Smooth muscle cell (in vitro differentiated cells): ENCODE measurements around the gene OR2A12. TPM values are rescaled to one million over a fixed set of nuclear protein-coding genes. Genes with fewer than 3 reads are reported as not detected.

Source experiments
- DNase-seq: peaks from one replicate; lab custom pipeline; 2025; ENCODE audit not compliant: unreplicated experiment; lab: John Stamatoyannopoulos, UW
- H2AFZ ChIP-seq: fragments of 200-600 bp; sonication (generic); 2 replicates; pipeline ENCODE4 v1.6.0; 2016; ENCODE audit warnings: antibody characterized with exemption, low read depth, mild to moderate bottlenecking
- H3F3A ChIP-seq: fragments of 200-600 bp; sonication (generic); 2 replicates; pipeline ENCODE4 v1.6.0; 2017; ENCODE audit warnings: antibody characterized with exemption, low read depth
- H3K27ac ChIP-seq: fragments of 200-600 bp; sonication (generic); 2 replicates; pipeline ENCODE4 v1.5.1; 2016; ENCODE audit warnings: low read depth, mild to moderate bottlenecking
- H3K27me3 ChIP-seq: fragments of 200-600 bp; sonication (generic); 2 replicates; pipeline ENCODE4 v1.6.1; 2016; ENCODE audit warnings: low read depth, mild to moderate bottlenecking
- H3K36me3 ChIP-seq: fragments of 200-600 bp; sonication (generic); 2 replicates; pipeline ENCODE4 v1.5.1; 2016; ENCODE audit warnings: low read depth
- H3K4me1 ChIP-seq: fragments of 200-600 bp; sonication (generic); 2 replicates; pipeline ENCODE4 v1.5.1; 2016; ENCODE audit warnings: low read depth
- H3K4me2 ChIP-seq: fragments of 200-600 bp; sonication (generic); 2 replicates; pipeline ENCODE4 v1.6.0; 2016; ENCODE audit warnings: mild to moderate bottlenecking
- H3K4me3 ChIP-seq: fragments of 200-600 bp; sonication (generic); 2 replicates; pipeline ENCODE4 v1.5.1; 2016; ENCODE audit warnings: mild to moderate bottlenecking
- H3K79me2 ChIP-seq: fragments of 200-600 bp; sonication (generic); 2 replicates; pipeline ENCODE4 v1.6.0; 2016; ENCODE audit warnings: low read depth, mild to moderate bottlenecking
- H3K9ac ChIP-seq: fragments of 200-600 bp; sonication (generic); 2 replicates; pipeline ENCODE4 v1.6.0; 2016; ENCODE audit warnings: low read depth
- H3K9me3 ChIP-seq: fragments of 200-600 bp; sonication (generic); replicated peaks from 2 replicates; pipeline ENCODE4 v1.5.1; 2016; ENCODE audit warnings: low read depth
- H4K20me1 ChIP-seq: fragments of 200-600 bp; sonication (generic); 2 replicates; pipeline ENCODE4 v1.6.0; 2016; ENCODE audit warnings: low read depth
- CTCF ChIP-seq: fragments of 200-600 bp; sonication (generic); IDR thresholded peaks from 2 replicates; pipeline ENCODE4 v1.5.1; 2017; ENCODE audit warnings: borderline replicate concordance, mild to moderate bottlenecking, antibody characterized with exemption; ENCODE audit not compliant: insufficient read depth, poor library complexity, severe bottlenecking
- WGBS: methylation state at CpG from one replicate; pipeline ENCODE4 v1.1.7; 2016; ENCODE audit warnings: low lambda C conversion rate; 5-methylcytosine and 5-hydroxymethylcytosine counted together
- polyA plus RNA-seq: library from polyadenylated mRNA; unstranded; fragments of >200 nt; fragmentation: Nextera tagmentation; extraction: Ambion mirVana; gene quantifications from 2 replicates; pipeline ENCODE4 v1.2.1, GENCODE V29; 2016
- small RNA-seq: library from RNA; depleted of rRNA; stranded (forward); fragments of <200 nt; gene quantifications from one replicate; pipeline ENCODE3, GENCODE V24; 2014
- total RNA-seq: library from RNA; depleted of rRNA; stranded (reverse); fragments of >200 nt; gene quantifications from 2 replicates; pipeline ENCODE4 v1.2.3, GENCODE V29; 2014

Gene OR2A12
- total and polyA plus RNA-seq, 2 experiments from 2014 or later: not detected

GRCh38 chr7:144142187-144142586 is 56.1 kb downstream of the OR2A12 start:
- Histone ChIP-seq H3K36me3 (no peaks in the 10 kb centered on the region), H3K4me1 (no peaks in the 10 kb centered on the region), H3K9ac (no peak overlapping the region), H3K4me2 (no peak overlapping the region), H3K27me3 (no peaks in the 10 kb centered on the region), H3K4me3 (no peak overlapping the region), H3K9me3 (no peaks in the 10 kb centered on the region), H4K20me1 (no peaks in the 10 kb centered on the region), H3K79me2 (no peaks in the 10 kb centered on the region), H3F3A (no peaks in the 10 kb centered on the region), H3K27ac (no peak overlapping the region), H2AFZ (no peak overlapping the region)
- TF ChIP-seq CTCF: no peak
- DNase-seq: no peak
- WGBS: 81% methylated on average over 3 of the region's 3 CpGs

- no peak overlapping the region for H3K27ac ChIP-seq
- no peaks in the 10 kb centered on the region for H4K20me1 ChIP-seq
These were observed 58.3 kb downstream of the OR2A12 start for GRCh38 chr7:144144426-144144825.

GRCh38 chr7:144148224-144148827 is 62.2 kb downstream of the OR2A12 start:
- Histone ChIP-seq H3K4me1 (no peaks in the 10 kb centered on the region), H3K4me2 (no peak overlapping the region), H3K79me2 (no peaks in the 10 kb centered on the region), H4K20me1 (no peaks in the 10 kb centered on the region), H3K27ac (no peak overlapping the region), H2AFZ (no peak overlapping the region), H3K9ac (no peak overlapping the region), H3F3A (no peaks in the 10 kb centered on the region), H3K27me3 (no peaks in the 10 kb centered on the region), H3K36me3 (peaks cover 7% of the 10 kb centered on the region), H3K9me3 (peaks cover 17% of the 10 kb centered on the region), H3K4me3 (no peak overlapping the region)
- WGBS: 84% methylated on average over 2 of the region's 2 CpGs
- no peak for DNase-seq
- TF ChIP-seq CTCF: no peak

More at GRCh38 chr7:144144426-144144825, 58.3 kb downstream of the OR2A12 start:
- Histone ChIP-seq H3K36me3 (peaks cover 3% of the 10 kb centered on the region), H3K9me3 (peaks cover 5% of the 10 kb centered on the region), H3K9ac (no peak overlapping the region), H3K4me3 (no peak overlapping the region), H3F3A (no peaks in the 10 kb centered on the region), H3K4me1 (no peaks in the 10 kb centered on the region), H3K4me2 (no peak overlapping the region), H2AFZ (no peak overlapping the region), H3K27me3 (no peaks in the 10 kb centered on the region), H3K79me2 (no peaks in the 10 kb centered on the region)
- no peak for DNase-seq
- no peak for TF ChIP-seq CTCF
- WGBS: 95% methylated on average over 3 of the region's 3 CpGs

Small RNA genes within 50 kb of the gene (small RNA-seq; reads per million reads assigned to genes)
- not detected for gene OR2A41P

Other genes with a start within 250 kb of the OR2A12 start
- gene TCAF1, start 184.1 kb upstream of the OR2A12 start, total RNA-seq: 177 and 237 TPM in 2 replicates
- gene TCAF1, start 184.1 kb upstream of the OR2A12 start, polyA plus RNA-seq: 108 and 147 TPM in 2 replicates
- not detected in 2 replicates for gene OR2F2, start 151.0 kb upstream of the OR2A12 start, total RNA-seq
- not detected in 2 replicates for gene OR2F2, start 151.0 kb upstream of the OR2A12 start, polyA plus RNA-seq
- not detected in 2 replicates for gene OR2F1, start 131.4 kb upstream of the OR2A12 start, total RNA-seq
- not detected in 2 replicates for gene OR2F1, start 131.4 kb upstream of the OR2A12 start, polyA plus RNA-seq
- not detected in 2 replicates for gene OR6B1, start 86.0 kb upstream of the OR2A12 start, total RNA-seq
- gene OR6B1, start 86.0 kb upstream of the OR2A12 start, polyA plus RNA-seq: not detected in 2 replicates
- not detected in 2 replicates for gene OR2A5, start 37.3 kb upstream of the OR2A12 start, total RNA-seq
- not detected in 2 replicates for gene OR2A5, start 37.3 kb upstream of the OR2A12 start, polyA plus RNA-seq
- gene OR2A25, start 16.5 kb upstream of the OR2A12 start, total RNA-seq: not detected in 2 replicates
- gene OR2A25, start 16.5 kb upstream of the OR2A12 start, polyA plus RNA-seq: not detected in 2 replicates
- not detected in 2 replicates for gene OR2A2, start 23.3 kb downstream of the OR2A12 start, total RNA-seq
- not detected in 2 replicates for gene OR2A2, start 23.3 kb downstream of the OR2A12 start, polyA plus RNA-seq
- gene OR2A14, start 36.9 kb downstream of the OR2A12 start, total RNA-seq: not detected in 2 replicates
- not detected in 2 replicates for gene OR2A14, start 36.9 kb downstream of the OR2A12 start, polyA plus RNA-seq
- 1.2 and 1.8 TPM in 2 replicates for gene CTAGE4, start 97.2 kb downstream of the OR2A12 start, total RNA-seq
- gene CTAGE4, start 97.2 kb downstream of the OR2A12 start, polyA plus RNA-seq: 0.61 and 1.4 TPM in 2 replicates
- 4.7 and 6.7 TPM in 2 replicates for gene ARHGEF35, start 109.6 kb downstream of the OR2A12 start, total RNA-seq
- 4.2 and 7.5 TPM in 2 replicates for gene ARHGEF35, start 109.6 kb downstream of the OR2A12 start, polyA plus RNA-seq
- gene OR2A42, start 153.3 kb downstream of the OR2A12 start, total RNA-seq: 0.40 TPM in 1 of 2 replicates, not detected in the other
- 0.11 TPM in 1 of 2 replicates, not detected in the other for gene OR2A42, start 153.3 kb downstream of the OR2A12 start, polyA plus RNA-seq
- 0.22 and 2.2 TPM in 2 replicates for gene OR2A7, start 178.5 kb downstream of the OR2A12 start, total RNA-seq
- gene OR2A7, start 178.5 kb downstream of the OR2A12 start, polyA plus RNA-seq: 0.30 and 0.67 TPM in 2 replicates
- gene CTAGE8, start 183.0 kb downstream of the OR2A12 start, total RNA-seq: 1.3 and 3.9 TPM in 2 replicates
- 0.11 and 0.65 TPM in 2 replicates for gene CTAGE8, start 183.0 kb downstream of the OR2A12 start, polyA plus RNA-seq
- gene OR2A1, start 226.1 kb downstream of the OR2A12 start, total RNA-seq: not detected in 2 replicates
- gene OR2A1, start 226.1 kb downstream of the OR2A12 start, polyA plus RNA-seq: 0.07 TPM in 1 of 2 replicates, not detected in the other